ENCODE measurements around the gene MYOT.

DNA sequence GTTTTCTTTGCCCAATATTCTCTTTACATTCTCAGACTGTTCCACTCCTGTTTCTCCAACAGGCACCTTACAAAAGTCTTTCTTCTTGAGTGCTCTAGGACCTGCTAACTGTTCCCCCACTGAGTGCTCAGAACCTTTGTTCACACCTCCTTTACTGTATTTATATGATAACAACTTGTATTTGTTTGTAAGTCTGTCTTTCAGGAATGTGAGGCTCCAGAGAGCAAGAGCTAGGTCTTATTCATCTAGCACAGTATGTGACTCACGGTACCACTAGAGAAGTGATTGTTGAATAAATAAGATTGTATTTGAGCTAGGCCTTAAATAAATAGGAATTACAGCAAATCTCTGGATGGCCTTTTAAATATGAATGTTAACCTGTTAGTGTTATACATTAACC, 42.5 kb upstream of the MYOT start:
- TF ChIP-seq, protein P1, sequence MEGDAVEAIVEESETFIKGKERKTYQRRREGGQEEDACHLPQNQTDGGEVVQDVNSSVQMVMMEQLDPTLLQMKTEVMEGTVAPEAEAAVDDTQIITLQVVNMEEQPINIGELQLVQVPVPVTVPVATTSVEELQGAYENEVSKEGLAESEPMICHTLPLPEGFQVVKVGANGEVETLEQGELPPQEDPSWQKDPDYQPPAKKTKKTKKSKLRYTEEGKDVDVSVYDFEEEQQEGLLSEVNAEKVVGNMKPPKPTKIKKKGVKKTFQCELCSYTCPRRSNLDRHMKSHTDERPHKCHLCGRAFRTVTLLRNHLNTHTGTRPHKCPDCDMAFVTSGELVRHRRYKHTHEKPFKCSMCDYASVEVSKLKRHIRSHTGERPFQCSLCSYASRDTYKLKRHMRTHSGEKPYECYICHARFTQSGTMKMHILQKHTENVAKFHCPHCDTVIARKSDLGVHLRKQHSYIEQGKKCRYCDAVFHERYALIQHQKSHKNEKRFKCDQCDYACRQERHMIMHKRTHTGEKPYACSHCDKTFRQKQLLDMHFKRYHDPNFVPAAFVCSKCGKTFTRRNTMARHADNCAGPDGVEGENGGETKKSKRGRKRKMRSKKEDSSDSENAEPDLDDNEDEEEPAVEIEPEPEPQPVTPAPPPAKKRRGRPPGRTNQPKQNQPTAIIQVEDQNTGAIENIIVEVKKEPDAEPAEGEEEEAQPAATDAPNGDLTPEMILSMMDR (conservative IDR thresholded peaks at IDR 0.05; ENCODE audit: low read depth, low read length), result no peak
- TF ChIP-seq EZH2 (IDR thresholded peaks at IDR 0.05; ENCODE audit: low read length, unreplicated experiment) (no peak), EZH2phosphoT487 (IDR thresholded peaks at IDR 0.05; ENCODE audit: borderline replicate concordance, low read length) (no peak)

Measured in PC-3 (cell line).